ENCODE data around the gene PBLD.

DNA sequence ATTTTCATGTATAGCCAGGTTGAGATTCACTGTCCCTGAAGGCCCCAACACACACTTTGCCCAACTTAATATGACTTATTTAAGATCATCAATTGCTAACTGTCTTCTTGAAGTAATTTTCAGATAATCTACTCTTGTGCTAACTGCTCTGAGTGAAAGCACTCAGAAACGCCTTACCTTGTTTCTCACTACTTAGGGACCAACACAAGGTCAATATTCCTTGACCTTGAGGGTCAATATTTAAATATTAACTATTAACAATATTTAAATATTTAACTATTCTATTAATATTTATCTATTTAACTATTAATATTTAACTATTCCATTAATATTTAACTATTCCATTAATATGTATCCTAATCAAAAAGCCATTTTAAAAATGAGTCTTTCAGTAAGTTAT is 26.9 kb downstream of the PBLD start:
- TF ChIP-seq, protein P1, sequence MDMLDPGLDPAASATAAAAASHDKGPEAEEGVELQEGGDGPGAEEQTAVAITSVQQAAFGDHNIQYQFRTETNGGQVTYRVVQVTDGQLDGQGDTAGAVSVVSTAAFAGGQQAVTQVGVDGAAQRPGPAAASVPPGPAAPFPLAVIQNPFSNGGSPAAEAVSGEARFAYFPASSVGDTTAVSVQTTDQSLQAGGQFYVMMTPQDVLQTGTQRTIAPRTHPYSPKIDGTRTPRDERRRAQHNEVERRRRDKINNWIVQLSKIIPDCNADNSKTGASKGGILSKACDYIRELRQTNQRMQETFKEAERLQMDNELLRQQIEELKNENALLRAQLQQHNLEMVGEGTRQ (CRISPR knock-in tag; IDR thresholded peaks at IDR 0.05): no peak
- TF ChIP-seq NFYB (CRISPR knock-in tag; conservative IDR thresholded peaks at IDR 0.05; ENCODE audit: low read depth) (no peak), E2F4 (CRISPR knock-in tag; IDR thresholded peaks at IDR 0.05; ENCODE audit: borderline replicate concordance, low read depth) (no peak), ZNF416 (CRISPR knock-in tag; IDR thresholded peaks at IDR 0.05) (no peak), GABPB1 (CRISPR knock-in tag; IDR thresholded peaks at IDR 0.05) (no peak), SP1 (CRISPR knock-in tag; conservative IDR thresholded peaks at IDR 0.05) (no peak), JUN (CRISPR knock-in tag; IDR thresholded peaks at IDR 0.05) (no peak), TCF7 (CRISPR knock-in tag; IDR thresholded peaks at IDR 0.05; ENCODE audit: low read depth) (no peak)
- TF ChIP-seq, protein P2, sequence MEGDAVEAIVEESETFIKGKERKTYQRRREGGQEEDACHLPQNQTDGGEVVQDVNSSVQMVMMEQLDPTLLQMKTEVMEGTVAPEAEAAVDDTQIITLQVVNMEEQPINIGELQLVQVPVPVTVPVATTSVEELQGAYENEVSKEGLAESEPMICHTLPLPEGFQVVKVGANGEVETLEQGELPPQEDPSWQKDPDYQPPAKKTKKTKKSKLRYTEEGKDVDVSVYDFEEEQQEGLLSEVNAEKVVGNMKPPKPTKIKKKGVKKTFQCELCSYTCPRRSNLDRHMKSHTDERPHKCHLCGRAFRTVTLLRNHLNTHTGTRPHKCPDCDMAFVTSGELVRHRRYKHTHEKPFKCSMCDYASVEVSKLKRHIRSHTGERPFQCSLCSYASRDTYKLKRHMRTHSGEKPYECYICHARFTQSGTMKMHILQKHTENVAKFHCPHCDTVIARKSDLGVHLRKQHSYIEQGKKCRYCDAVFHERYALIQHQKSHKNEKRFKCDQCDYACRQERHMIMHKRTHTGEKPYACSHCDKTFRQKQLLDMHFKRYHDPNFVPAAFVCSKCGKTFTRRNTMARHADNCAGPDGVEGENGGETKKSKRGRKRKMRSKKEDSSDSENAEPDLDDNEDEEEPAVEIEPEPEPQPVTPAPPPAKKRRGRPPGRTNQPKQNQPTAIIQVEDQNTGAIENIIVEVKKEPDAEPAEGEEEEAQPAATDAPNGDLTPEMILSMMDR (IDR thresholded peaks at IDR 0.05): no peak

Data from WTC11 (cell line).